A673 (cell line): ENCODE data around the gene GBF1. TPM values are rescaled to one million over a fixed set of nuclear protein-coding genes. Genes with fewer than 3 reads are reported as not detected.

ENCODE experiments used
- BruUV-seq: library from RNA; stranded (reverse); fragments of 400-500 nt; replicated peaks from 2 replicates; lab custom pipeline; 2021; lab: Mats Ljungman, UMichigan
- CTCF ChIA-PET: fragments of 300-600 bp; sonication (Branson Sonifier 250); formaldehyde crosslinking; loops from one replicate; lab custom pipeline; 2022; ENCODE audit warnings: antibody characterized with exemption; lab: Charles Lee
- POLR2A ChIA-PET: fragments of 300-600 bp; sonication (Branson Sonifier 250); formaldehyde crosslinking; loops from one replicate; lab custom pipeline; 2022; ENCODE audit warnings: antibody characterized with exemption; ENCODE audit not compliant: low non-redundant PET; lab: Charles Lee
- DNase-seq: peaks from one replicate; pipeline ENCODE4 v3.0.0-alpha.2; 2015; ENCODE audit warnings: low spot score
- H3K27ac ChIP-seq: fragments of 200-600 bp; sonication (generic); 2 replicates; pipeline ENCODE4 v1.5.1; 2016; ENCODE audit warnings: mixed run types, low read depth, mild to moderate bottlenecking, mixed read lengths, antibody characterized with exemption, low read length; ENCODE audit not compliant: poor library complexity, severe bottlenecking
- H3K27me3 ChIP-seq: fragments of 200-600 bp; sonication (generic); replicated peaks from 2 replicates; pipeline ENCODE4 v1.6.1; 2017; ENCODE audit warnings: mixed run types, low read depth, mild to moderate bottlenecking, mixed read lengths, antibody characterized with exemption, low read length; ENCODE audit not compliant: insufficient read depth, poor library complexity
- H3K36me3 ChIP-seq: fragments of 200-600 bp; sonication (generic); 2 replicates; pipeline ENCODE4 v1.6.1; 2016; ENCODE audit warnings: mixed run types, mild to moderate bottlenecking, mixed read lengths, antibody characterized with exemption, low read length; ENCODE audit not compliant: insufficient read depth, poor library complexity, severe bottlenecking
- H3K4me1 ChIP-seq: fragments of 200-600 bp; sonication (generic); 2 replicates; pipeline ENCODE4 v1.6.1; 2017; ENCODE audit warnings: mixed run types, mild to moderate bottlenecking, mixed read lengths, antibody characterized with exemption, low read length; ENCODE audit not compliant: insufficient read depth, poor library complexity, severe bottlenecking
- H3K4me3 ChIP-seq: fragments of 200-600 bp; sonication (generic); 2 replicates; pipeline ENCODE4 v1.5.1; 2016; ENCODE audit warnings: low read depth, mixed run types, mild to moderate bottlenecking, mixed read lengths, low read length; ENCODE audit not compliant: poor library complexity, severe bottlenecking
- H3K9me3 ChIP-seq: fragments of 200-600 bp; sonication (generic); 2 replicates; pipeline ENCODE4 v1.6.1; 2016; ENCODE audit warnings: mixed run types, low read depth, mild to moderate bottlenecking, mixed read lengths, antibody characterized with exemption, low read length; ENCODE audit not compliant: poor library complexity, severe bottlenecking
- CTCF ChIP-seq: fragments of 300-800, 200-600 bp; sonication (generic); conservative IDR thresholded peaks from 2 replicates; pipeline ENCODE4 v1.5.1; 2017; ENCODE audit warnings: low read depth, mild to moderate bottlenecking, antibody characterized with exemption, low read length, moderate library complexity, mixed read lengths
- EZH2 ChIP-seq: fragments of 200-600 bp; sonication (generic); IDR thresholded peaks from 2 replicates; pipeline ENCODE4 v1.6.1; 2017; ENCODE audit warnings: borderline replicate concordance, low read depth, mild to moderate bottlenecking, mixed read lengths, antibody characterized with exemption, low read length; ENCODE audit not compliant: poor library complexity, severe bottlenecking
- intact Hi-C: fragments of 100-400 bp; cut with micrococcal nuclease; formaldehyde crosslinking; loops from one replicate; pipeline ENCODE4 v1.10.0; 2022; ENCODE audit not compliant: unreplicated experiment
- total RNA-seq: library from RNA; stranded (reverse); gene quantifications from 2 replicates; pipeline ENCODE4 v1.2.3, GENCODE V29; 2021

The GBF1 gene
- total RNA-seq, 1 experiment from 2014 or later, result 50.0 TPM

- no TSS peak for BruUV-seq
- no peak for TF ChIP-seq CTCF
- TF ChIP-seq EZH2, result no peak
- Histone ChIP-seq H3K27ac (no peak overlapping the region), H3K27me3 (no peaks in the 10 kb centered on the region), H3K9me3 (no peaks in the 10 kb centered on the region), H3K4me1 (peaks cover 9% of the 10 kb centered on the region), H3K36me3 (no peaks in the 10 kb centered on the region), H3K4me3 (no peak overlapping the region)
- POLR2A ChIA-PET, result no interaction called here
- intact Hi-C loops, result loop anchor here (5.0 to 10.0 kb wide), 3 partner anchors 164 to 248 kb away; partner anchors contain the start of gene TRIM8
- no peak for DNase-seq
- CTCF ChIA-PET, result no interaction called here
Measured at GRCh38 chr10:102396730-102397151, 151.4 kb downstream of the GBF1 start.

- no peak for TF ChIP-seq EZH2
- TF ChIP-seq CTCF, result no peak
- Histone ChIP-seq H3K4me1 (peaks cover 9% of the 10 kb centered on the region), H3K4me3 (no peak overlapping the region), H3K36me3 (no peaks in the 10 kb centered on the region), H3K27ac (no peak overlapping the region), H3K27me3 (no peaks in the 10 kb centered on the region), H3K9me3 (no peaks in the 10 kb centered on the region)
- intact Hi-C loops, result loop anchor here (5.0 to 10.0 kb wide), 3 partner anchors 165 to 247 kb away; partner anchors contain the start of gene TRIM8
- DNase-seq, result no peak
- ChIA-PET POLR2A (no interaction called here), CTCF (interaction anchor here (0.6 kb wide), 1 partner anchor 283 kb away, joined by 3 read pairs; no protein-coding TSS in a partner anchor)
- BruUV-seq, result no TSS peak
Measured at GRCh38 chr10:102397222-102398171, 152.2 kb downstream of the GBF1 start.

GRCh38 chr10:102398172-102399020 lies 153.1 kb downstream of the GBF1 start:
- no peaks in the 10 kb centered on the region for H3K9me3 ChIP-seq
- peak overlapping the region; percentile 65 for H3K4me3 ChIP-seq
- no peaks in the 10 kb centered on the region for H3K36me3 ChIP-seq
- intact Hi-C loops, result loop anchor here (5.0 to 10.0 kb wide), 3 partner anchors 166 to 246 kb away; partner anchors contain the start of gene TRIM8
- H3K4me1 ChIP-seq, result peaks cover 9% of the 10 kb centered on the region
- H3K27ac ChIP-seq, result no peak overlapping the region
- CTCF ChIA-PET, result interaction anchor here (0.6 to 1.4 kb wide), 6 partner anchors 56 to 282 kb away, joined by 3 to 7 read pairs (median 4); no protein-coding TSS in a partner anchor
- BruUV-seq, result no TSS peak
- TF ChIP-seq EZH2, result no peak
- no peak for TF ChIP-seq CTCF
- H3K27me3 ChIP-seq, result no peaks in the 10 kb centered on the region
- no peak for DNase-seq
- POLR2A ChIA-PET, result no interaction called here
